ENCODE measurements around the gene CLTB. TPM values are rescaled to one million over a fixed set of nuclear protein-coding genes. Genes with fewer than 3 reads are reported as not detected.
A peak's percentile ranks its signal among the peaks of the same experiment; 100 is the strongest.

The CLTB gene
- total and polyA plus RNA-seq, 8 donors: 41.0 to 128 (median 51.9) TPM

GRCh38 chr5:176414704-176415103 lies 1.6 kb downstream of the CLTB start:
- intact Hi-C loops (cut with DNase I): no loop called here
- TF ChIP-seq CTCF (IDR thresholded peaks at IDR 0.05): no peak
- Histone ChIP-seq H3K4me1 (peaks cover 26 to 58% of the 10 kb centered on the region in 2 donors), H3K36me3 (peaks cover 0 to 5% of the 10 kb centered on the region in 2 donors), H3K27me3 (no peaks in the 10 kb centered on the region), H3K4me3 (peak overlapping the region in 1 of 2 donors; percentile 96), H3K27ac (peak overlapping the region in 1 of 2 donors; percentile 11), H3K9me3 (no peaks in the 10 kb centered on the region)
- ATAC-seq: no peak
- no peak for DNase-seq

GRCh38 chr5:176413709-176414191 lies 2.6 kb downstream of the CLTB start:
- intact Hi-C loops (cut with DNase I): no loop called here
- no peaks in the 10 kb centered on the region for H3K9me3 ChIP-seq
- H3K4me3 ChIP-seq: no peak overlapping the region
- peaks cover 0 to 15% of the 10 kb centered on the region in 2 donors for H3K36me3 ChIP-seq
- H3K27me3 ChIP-seq: no peaks in the 10 kb centered on the region
- no peak for TF ChIP-seq CTCF (IDR thresholded peaks at IDR 0.05)
- ATAC-seq (no peak), DNase-seq (no peak)
- H3K27ac ChIP-seq: no peak overlapping the region
- H3K4me1 ChIP-seq: peaks cover 26 to 58% of the 10 kb centered on the region in 2 donors

GRCh38 chr5:176413255-176413565 lies 3.1 kb downstream of the CLTB start:
- peaks cover 0 to 20% of the 10 kb centered on the region in 2 donors for H3K36me3 ChIP-seq
- no peak for ATAC-seq

GRCh38 chr5:176412517-176413254 lies 3.7 kb downstream of the CLTB start:
- intact Hi-C loops (cut with DNase I): no loop called here
- DNase-seq (no peak), ATAC-seq (no peak)
- Histone ChIP-seq H3K27ac (no peak overlapping the region), H3K4me1 (peaks cover 26 to 58% of the 10 kb centered on the region in 2 donors), H3K36me3 (peaks cover 0 to 25% of the 10 kb centered on the region in 2 donors), H3K9me3 (no peaks in the 10 kb centered on the region), H3K27me3 (no peaks in the 10 kb centered on the region), H3K4me3 (no peak overlapping the region)
- TF ChIP-seq CTCF (IDR thresholded peaks at IDR 0.05): no peak

More at GRCh38 chr5:176413255-176413565, 3.1 kb downstream of the CLTB start:
- Histone ChIP-seq H3K4me3 (no peak overlapping the region), H3K9me3 (no peaks in the 10 kb centered on the region), H3K27ac (no peak overlapping the region), H3K4me1 (peaks cover 26 to 58% of the 10 kb centered on the region in 2 donors), H3K27me3 (no peaks in the 10 kb centered on the region)
- TF ChIP-seq CTCF (IDR thresholded peaks at IDR 0.05): no peak
- intact Hi-C loops (cut with DNase I): no loop called here
- DNase-seq: no peak

GRCh38 chr5:176410486-176411180 lies 5.7 kb downstream of the CLTB start:
- TF ChIP-seq CTCF (IDR thresholded peaks at IDR 0.05): no peak
- no peak overlapping the region for H3K27ac ChIP-seq
- no peaks in the 10 kb centered on the region for H3K9me3 ChIP-seq
- H3K36me3 ChIP-seq: peaks cover 0 to 46% of the 10 kb centered on the region in 2 donors
- ATAC-seq (no peak), DNase-seq (no peak)
- no peak overlapping the region for H3K4me3 ChIP-seq
- peaks cover 19 to 48% of the 10 kb centered on the region in 2 donors for H3K4me1 ChIP-seq
- intact Hi-C loops (cut with DNase I): no loop called here
- no peaks in the 10 kb centered on the region for H3K27me3 ChIP-seq
